HG03045 (cell line): Measurements from ENCODE around the gene BPIFB1.

Source experiments
- ATAC-seq: cut with Tn5 transposase; IDR thresholded peaks from one replicate; pipeline ENCODE4 v1.9.1; 2021; ENCODE audit warnings: mild to moderate bottlenecking, moderate library complexity; ENCODE audit not compliant: unreplicated experiment

BPIFB1 gene

DNA sequence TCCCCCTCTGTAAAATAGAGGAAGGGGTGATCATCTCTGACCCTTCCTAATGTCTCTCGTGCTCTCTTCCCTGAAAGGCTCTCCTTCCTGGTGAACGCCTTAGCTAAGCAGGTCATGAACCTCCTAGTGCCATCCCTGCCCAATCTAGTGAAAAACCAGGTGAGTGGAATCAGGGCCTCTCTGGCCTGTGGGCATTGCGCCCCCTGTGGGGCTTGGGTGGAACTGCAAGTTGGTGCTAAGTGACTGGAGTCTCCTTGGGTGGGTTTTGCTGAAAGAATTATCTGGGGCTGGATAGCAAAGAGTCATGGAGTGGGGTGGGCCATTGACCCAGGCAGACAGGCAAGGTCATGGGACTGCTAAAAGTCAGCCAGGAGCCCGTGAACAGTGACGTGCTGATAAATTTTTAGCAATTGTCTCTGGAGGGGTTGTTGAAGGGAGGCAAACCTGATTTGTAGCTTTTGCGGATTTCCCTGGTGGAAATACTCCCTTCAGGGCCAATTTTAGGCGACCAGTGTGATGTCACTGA is 8.9 kb downstream of the BPIFB1 start:
- no peak for ATAC-seq

DNA sequence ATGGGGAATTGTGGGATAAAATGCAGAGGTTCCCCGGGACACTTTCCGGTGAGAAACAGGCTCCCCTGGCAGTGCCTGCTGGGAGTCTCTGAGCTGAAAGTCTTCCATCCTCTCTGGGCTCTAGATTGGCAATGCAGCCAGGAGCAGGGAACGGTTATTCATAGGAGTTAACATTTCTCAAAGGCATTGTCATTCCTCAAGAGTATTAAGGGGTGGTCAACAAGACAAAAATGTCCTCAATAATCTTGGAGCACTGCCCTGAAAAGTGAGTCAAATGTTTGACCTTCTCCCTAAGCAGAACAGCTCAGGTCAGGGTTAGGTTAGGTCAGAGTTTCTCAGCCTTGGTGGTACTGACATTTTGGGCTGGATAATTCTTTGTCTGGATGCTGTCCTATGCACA is 13.2 kb downstream of the BPIFB1 start:
- ATAC-seq = no peak

DNA sequence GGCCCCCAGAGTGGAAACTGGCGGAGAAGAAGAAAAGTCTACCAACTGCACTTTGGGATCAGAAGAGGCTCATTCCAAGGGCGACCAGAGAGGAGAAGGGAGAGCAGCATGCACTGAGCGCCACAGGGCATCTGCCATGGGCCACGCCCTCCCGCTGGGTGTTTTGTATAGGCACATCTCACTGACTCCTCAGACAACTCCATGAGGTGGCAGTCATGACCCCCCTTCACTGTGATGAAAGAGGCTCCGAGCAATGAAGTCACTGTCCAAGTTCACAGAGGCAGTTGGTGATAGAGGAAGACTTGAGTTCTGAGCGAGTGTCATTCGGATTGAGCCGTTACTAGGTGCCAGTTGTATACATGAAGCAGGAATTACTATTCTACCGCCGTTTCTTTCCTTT is 15.4 kb downstream of the BPIFB1 start:
- ATAC-seq = no peak

- ATAC-seq = no peak
These were observed 16.1 kb downstream of the BPIFB1 start for GRCh38 chr20:33299111-33299603.

GRCh38 chr20:33301192-33301930 is 18.3 kb downstream of the BPIFB1 start:
- no peak for ATAC-seq

DNA sequence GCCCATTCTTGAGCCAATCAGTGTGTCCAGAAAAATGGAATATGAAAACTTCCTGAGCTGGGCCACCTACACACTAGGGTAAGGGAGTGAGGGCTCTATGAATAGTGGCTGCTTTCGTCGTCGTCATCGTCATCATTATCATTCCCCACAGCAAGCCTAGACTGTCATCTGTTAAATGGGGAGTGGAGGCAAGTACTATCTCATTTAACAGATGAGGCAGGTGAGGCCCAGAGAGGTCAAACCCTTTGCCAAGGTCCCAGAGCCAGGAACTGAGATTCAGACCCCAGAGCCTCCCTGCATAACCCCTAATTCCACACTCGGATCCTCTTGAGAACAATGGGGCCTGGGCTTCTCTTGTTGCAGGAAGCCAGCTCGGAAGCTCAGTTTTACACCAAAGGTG is 20.6 kb downstream of the BPIFB1 start:
- ATAC-seq = no peak

DNA sequence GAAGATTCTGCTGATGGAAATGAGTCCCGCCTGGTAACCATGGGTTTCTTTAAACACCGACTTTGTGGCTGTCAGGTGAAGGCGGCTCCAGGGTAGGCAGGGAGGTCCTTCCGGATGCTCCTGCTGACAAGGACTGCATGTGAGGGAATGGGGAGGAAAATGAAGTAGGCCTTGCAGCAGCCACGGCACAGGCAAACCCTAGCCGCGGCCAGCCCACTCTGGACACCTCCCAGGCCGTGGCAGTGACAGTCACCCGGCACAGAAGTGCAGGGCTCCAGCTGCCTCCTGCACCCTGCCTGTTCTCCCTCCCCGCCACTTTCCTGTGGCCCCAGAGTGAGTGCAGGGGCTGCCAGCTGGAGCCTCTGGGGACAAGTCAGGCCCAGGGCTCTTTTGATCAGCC is 21.0 kb downstream of the BPIFB1 start:
- no peak for ATAC-seq

DNA sequence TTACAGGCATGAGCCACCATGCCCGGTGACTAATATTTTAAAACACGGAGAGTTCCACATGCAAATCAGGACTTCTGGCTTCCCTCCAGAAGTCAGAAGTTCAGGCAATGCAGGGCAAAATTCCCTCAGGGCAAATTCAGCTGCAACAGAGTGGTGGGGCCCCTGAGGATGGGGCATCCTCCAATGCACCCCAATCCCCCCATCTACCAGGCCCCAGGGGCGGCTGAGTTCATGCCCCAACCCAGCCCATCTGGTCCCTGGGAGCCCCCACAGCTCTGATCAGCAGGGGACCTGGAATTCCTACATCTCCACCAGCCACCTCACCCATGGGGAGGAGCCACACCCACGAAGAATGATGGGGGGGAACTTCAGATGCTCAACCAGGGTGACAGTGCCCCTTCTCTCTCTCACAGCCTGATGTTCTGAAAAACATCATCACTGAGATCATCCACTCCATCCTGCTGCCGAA is 22.6 kb downstream of the BPIFB1 start:
- ATAC-seq = no peak

GRCh38 chr20:33306228-33306627 is 23.2 kb downstream of the BPIFB1 start:
- ATAC-seq = no peak

- no peak for ATAC-seq
These were observed 23.8 kb downstream of the BPIFB1 start for GRCh38 chr20:33306807-33307206.

DNA sequence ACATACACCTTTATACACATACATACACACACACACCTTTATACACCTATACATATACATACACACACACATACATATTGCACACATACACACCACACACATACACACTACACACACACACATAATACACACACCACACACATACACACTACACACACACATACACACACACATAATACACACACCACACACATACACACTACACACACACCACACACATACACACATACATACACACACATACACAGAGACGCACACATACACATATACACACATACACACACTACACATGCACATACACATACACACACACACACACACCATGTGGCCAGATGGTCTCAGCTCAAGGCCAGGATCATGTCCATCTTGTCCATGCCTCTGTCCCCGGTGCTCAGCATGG is 25.7 kb downstream of the BPIFB1 start:
- ATAC-seq = no peak

DNA sequence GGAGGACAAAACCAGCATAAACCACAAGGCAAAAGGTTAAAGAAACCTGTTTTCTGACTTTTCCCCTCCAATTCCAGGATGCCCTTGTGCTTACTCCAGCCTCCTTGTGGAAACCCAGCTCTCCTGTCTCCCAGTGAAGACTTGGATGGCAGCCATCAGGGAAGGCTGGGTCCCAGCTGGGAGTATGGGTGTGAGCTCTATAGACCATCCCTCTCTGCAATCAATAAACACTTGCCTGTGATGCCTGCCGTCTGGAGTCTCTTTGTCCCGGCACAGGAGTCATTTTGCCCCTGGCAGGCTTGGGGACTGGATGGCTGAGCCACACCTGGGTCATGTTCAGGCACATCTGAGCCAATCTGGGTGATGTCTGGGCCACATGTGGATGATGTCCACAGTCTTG is 26.6 kb downstream of the BPIFB1 start:
- no peak for ATAC-seq

DNA sequence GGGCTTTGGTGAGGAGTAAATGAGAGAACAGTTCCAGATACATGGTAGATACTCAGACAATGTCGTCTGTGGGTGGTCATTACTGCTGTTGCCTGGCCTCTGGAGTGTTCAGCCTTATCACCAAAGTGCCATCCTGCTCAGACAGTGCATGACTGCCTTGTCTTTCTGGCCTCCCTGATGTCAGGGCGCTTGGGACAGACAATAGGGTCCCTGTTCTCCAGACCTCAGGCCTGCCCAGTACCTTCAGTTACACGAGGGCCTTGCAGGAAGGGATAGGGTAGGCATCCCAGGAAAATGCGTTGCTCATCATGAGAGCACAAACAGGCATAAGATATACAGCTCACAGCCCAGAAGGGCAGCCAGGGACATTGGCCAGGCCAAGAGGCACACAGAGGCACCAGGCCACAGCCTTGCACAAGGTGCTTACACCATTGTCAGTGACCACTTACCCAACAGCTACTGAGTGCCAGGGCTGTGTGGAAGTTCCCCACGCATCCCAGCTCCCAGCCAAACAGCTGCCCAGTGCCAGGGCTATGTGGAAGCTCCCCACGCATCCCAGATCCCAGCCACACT is 27.4 kb downstream of the BPIFB1 start:
- ATAC-seq = no peak

- no peak for ATAC-seq
These were observed 28.0 kb downstream of the BPIFB1 start for GRCh38 chr20:33311011-33311410.

- ATAC-seq = no peak
These were observed 29.0 kb downstream of the BPIFB1 start for GRCh38 chr20:33311996-33312395.

GRCh38 chr20:33312583-33312982 is 29.6 kb downstream of the BPIFB1 start:
- ATAC-seq = no peak

- no peak for ATAC-seq
These were observed 30.8 kb downstream of the BPIFB1 start for GRCh38 chr20:33313686-33314314.

DNA sequence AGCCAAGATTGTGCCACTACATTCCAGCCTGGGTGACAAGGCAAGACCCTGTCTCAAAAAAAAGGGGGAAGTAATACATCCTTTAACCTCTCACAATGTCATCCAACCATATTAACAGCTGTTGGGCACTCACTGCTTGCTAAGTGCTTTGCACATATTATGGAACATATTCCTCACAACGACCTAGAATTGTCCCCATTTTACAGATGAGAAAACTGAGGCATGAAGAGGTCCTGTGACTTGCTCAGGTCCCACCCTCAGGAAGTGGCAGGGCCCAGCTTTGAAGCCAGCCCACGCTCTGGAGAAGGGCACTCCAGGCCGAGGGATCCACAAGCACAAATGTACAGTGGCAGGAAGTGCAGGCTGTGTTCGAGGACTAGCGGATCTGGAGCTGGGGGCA is 33.3 kb downstream of the BPIFB1 start:
- ATAC-seq = no peak

- ATAC-seq = no peak
These were observed 33.9 kb downstream of the BPIFB1 start for GRCh38 chr20:33316958-33317357.

DNA sequence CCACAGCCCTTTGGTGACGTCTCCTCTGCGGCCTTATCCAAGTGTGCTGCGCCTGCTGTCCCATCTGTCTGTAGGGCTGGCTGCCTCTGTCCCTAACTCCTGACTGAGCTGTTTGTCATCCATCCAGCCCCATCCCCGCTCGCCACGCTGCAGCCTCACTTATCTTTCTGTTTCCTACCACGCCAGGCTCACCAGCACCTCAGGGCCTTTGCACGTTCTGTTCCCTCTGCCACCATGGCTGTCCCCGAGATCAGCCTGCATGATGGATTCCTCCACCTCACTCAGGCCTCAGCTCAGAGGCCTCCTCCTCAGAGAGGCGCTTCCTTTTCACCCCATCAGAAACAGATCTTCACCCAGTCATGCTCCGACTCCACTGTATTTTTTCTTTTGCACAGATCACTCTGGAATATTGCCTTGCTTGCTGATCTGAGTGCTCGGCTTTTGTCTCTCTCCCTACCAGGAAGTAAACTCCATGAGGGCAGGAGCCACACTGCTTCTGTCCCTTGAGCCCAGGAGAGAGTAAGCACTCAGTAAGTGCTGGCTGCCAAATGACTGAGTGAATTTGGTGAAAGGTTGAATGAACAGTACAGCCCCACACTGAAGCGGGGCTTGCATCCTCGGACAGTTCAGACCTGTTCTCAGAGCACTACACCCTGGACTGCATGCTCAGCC is 34.5 kb downstream of the BPIFB1 start:
- no peak for ATAC-seq

DNA sequence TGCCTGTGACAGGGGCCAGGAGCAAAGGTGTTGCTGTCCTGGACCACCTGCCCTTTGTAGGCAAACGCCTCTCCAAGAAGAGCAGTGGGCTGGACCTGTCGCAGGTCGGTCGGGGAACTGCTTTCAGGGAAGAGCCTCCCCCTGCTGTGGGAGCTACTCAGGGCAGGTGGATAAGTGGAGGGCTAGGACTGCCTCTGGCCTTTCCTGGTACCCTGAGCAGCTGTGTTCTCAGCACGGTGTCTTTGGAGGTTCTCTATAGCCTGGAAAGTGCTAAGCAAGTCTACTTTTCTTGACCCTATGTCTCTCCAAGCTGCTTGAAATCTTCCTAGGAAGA is 35.0 kb downstream of the BPIFB1 start:
- no peak for ATAC-seq
